Measurements from ENCODE around the gene CAMK2B. TPM values are rescaled to one million over a fixed set of nuclear protein-coding genes. Genes with fewer than 3 reads are reported as not detected.

CAMK2B gene
- total RNA-seq, 1 experiment from 2014 or later, result 0.13 TPM

DNA sequence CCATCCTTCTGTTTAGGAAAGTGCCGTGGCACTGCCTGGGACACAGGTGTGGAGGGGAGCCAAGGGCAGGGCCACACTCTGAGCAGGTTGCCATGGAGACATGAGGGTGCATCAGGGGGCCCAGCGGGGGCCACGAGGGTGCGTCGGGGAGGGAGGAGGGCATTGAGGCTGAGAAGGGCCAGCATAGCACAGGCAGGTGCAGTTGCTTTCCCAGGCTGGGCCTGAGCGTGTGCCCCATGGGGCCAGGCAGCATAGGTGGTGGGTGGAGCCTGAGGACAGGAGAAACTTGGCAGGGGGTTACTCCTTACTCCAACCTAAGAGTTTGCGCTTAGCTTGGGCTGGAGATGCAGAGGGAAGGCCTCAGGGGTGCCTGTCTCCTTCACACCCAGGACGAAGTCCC is 109.4 kb downstream of the CAMK2B start:
- POLR2A ChIA-PET (ENCODE audit: low non-redundant PET), result no interaction called here
- Histone ChIP-seq H3K4me3 (ENCODE audit: low read depth, low read length, poor library complexity, severe bottlenecking) (no peak overlapping the region), H3K36me3 (ENCODE audit: insufficient read depth, low read length, poor library complexity, severe bottlenecking) (peaks cover 3% of the 10 kb centered on the region), H3K27ac (ENCODE audit: low read depth, low read length, poor library complexity, severe bottlenecking) (no peak overlapping the region), H3K4me1 (ENCODE audit: insufficient read depth, low read length, poor library complexity, severe bottlenecking) (peaks cover 7% of the 10 kb centered on the region), H3K27me3 (replicated peaks; ENCODE audit: insufficient read depth, low read depth, low read length, poor library complexity) (no peaks in the 10 kb centered on the region), H3K9me3 (ENCODE audit: low read depth, low read length, poor library complexity, severe bottlenecking) (no peaks in the 10 kb centered on the region)
- intact Hi-C loops (cut with micrococcal nuclease; ENCODE audit: unreplicated experiment), result no loop called here
- CTCF ChIA-PET, result no interaction called here
- TF ChIP-seq, protein P1, sequence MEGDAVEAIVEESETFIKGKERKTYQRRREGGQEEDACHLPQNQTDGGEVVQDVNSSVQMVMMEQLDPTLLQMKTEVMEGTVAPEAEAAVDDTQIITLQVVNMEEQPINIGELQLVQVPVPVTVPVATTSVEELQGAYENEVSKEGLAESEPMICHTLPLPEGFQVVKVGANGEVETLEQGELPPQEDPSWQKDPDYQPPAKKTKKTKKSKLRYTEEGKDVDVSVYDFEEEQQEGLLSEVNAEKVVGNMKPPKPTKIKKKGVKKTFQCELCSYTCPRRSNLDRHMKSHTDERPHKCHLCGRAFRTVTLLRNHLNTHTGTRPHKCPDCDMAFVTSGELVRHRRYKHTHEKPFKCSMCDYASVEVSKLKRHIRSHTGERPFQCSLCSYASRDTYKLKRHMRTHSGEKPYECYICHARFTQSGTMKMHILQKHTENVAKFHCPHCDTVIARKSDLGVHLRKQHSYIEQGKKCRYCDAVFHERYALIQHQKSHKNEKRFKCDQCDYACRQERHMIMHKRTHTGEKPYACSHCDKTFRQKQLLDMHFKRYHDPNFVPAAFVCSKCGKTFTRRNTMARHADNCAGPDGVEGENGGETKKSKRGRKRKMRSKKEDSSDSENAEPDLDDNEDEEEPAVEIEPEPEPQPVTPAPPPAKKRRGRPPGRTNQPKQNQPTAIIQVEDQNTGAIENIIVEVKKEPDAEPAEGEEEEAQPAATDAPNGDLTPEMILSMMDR (conservative IDR thresholded peaks at IDR 0.05; ENCODE audit: low read depth, low read length), result no peak
- no peak for TF ChIP-seq EZH2 (IDR thresholded peaks at IDR 0.05; ENCODE audit: borderline replicate concordance, low read depth, low read length, poor library complexity, severe bottlenecking)
- no peak for DNase-seq (ENCODE audit: low spot score)
- BruUV-seq (replicated peaks), result no TSS peak

DNA sequence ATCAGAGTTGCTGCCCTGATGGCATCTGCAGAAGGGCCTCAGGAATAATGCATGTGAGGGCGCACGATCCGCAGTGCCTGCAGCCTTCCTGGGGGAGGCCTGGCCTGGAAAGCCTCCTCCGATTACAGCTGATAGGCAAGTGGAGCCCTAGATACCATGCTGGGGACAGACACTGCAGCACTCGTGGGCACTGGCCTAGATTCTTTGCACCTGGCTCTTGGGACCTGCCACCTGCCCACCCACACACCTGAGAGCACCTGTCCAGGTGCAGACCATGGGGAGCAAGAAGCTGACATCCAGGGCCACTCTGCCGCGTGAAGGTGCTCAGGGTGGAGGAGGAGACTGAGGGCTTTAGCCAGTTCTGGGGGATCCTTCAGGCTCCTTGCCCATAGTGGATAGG is 109.9 kb downstream of the CAMK2B start:
- Histone ChIP-seq H3K4me1 (ENCODE audit: insufficient read depth, low read length, poor library complexity, severe bottlenecking) (peaks cover 7% of the 10 kb centered on the region), H3K27me3 (replicated peaks; ENCODE audit: insufficient read depth, low read depth, low read length, poor library complexity) (no peaks in the 10 kb centered on the region), H3K4me3 (ENCODE audit: low read depth, low read length, poor library complexity, severe bottlenecking) (no peak overlapping the region), H3K9me3 (ENCODE audit: low read depth, low read length, poor library complexity, severe bottlenecking) (no peaks in the 10 kb centered on the region), H3K27ac (ENCODE audit: low read depth, low read length, poor library complexity, severe bottlenecking) (no peak overlapping the region), H3K36me3 (ENCODE audit: insufficient read depth, low read length, poor library complexity, severe bottlenecking) (peaks cover 6% of the 10 kb centered on the region)
- BruUV-seq (replicated peaks), result no TSS peak
- ChIA-PET POLR2A (ENCODE audit: low non-redundant PET) (no interaction called here), CTCF (no interaction called here)
- no peak for TF ChIP-seq EZH2 (IDR thresholded peaks at IDR 0.05; ENCODE audit: borderline replicate concordance, low read depth, low read length, poor library complexity, severe bottlenecking)
- TF ChIP-seq, protein P1 (conservative IDR thresholded peaks at IDR 0.05; ENCODE audit: low read depth, low read length), result no peak
- intact Hi-C loops (cut with micrococcal nuclease; ENCODE audit: unreplicated experiment), result no loop called here
- no peak for DNase-seq (ENCODE audit: low spot score)

DNA sequence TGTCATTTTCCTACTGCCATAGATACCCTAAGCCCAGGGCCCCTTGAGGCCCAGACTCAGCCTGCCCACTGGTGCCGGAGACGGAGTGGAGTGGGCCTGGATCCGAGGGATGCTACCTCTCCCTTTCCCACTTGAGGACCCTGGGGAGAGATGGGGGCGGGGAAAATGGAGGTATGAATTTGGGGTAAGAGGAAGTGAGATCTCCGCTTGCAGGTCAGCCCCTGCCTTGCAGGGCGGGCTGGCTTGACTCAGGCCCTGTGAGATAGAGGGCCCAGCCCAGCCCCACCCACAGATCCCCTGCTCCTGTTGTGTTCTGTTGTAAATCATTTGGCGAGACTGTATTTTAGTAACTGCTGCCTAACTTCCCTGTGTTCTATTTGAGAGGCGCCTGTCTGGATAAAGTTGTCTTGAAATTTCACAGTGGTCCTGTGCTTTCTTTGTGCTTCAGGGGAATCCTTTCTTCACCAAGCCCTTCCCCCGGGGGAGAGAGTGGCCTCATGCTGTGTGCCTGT is 111.5 kb downstream of the CAMK2B start:
- ChIA-PET CTCF (no interaction called here), POLR2A (ENCODE audit: low non-redundant PET) (no interaction called here)
- Histone ChIP-seq H3K27ac (ENCODE audit: low read depth, low read length, poor library complexity, severe bottlenecking) (peak overlapping the region; percentile 25), H3K4me3 (ENCODE audit: low read depth, low read length, poor library complexity, severe bottlenecking) (no peak overlapping the region), H3K9me3 (ENCODE audit: low read depth, low read length, poor library complexity, severe bottlenecking) (no peaks in the 10 kb centered on the region), H3K4me1 (ENCODE audit: insufficient read depth, low read length, poor library complexity, severe bottlenecking) (peaks cover 7% of the 10 kb centered on the region), H3K27me3 (replicated peaks; ENCODE audit: insufficient read depth, low read depth, low read length, poor library complexity) (no peaks in the 10 kb centered on the region), H3K36me3 (ENCODE audit: insufficient read depth, low read length, poor library complexity, severe bottlenecking) (peaks cover 20% of the 10 kb centered on the region)
- TF ChIP-seq, protein P1 (conservative IDR thresholded peaks at IDR 0.05; ENCODE audit: low read depth, low read length), result no peak
- no peak for TF ChIP-seq EZH2 (IDR thresholded peaks at IDR 0.05; ENCODE audit: borderline replicate concordance, low read depth, low read length, poor library complexity, severe bottlenecking)
- no TSS peak for BruUV-seq (replicated peaks)
- intact Hi-C loops (cut with micrococcal nuclease; ENCODE audit: unreplicated experiment), result no loop called here
- DNase-seq (ENCODE audit: low spot score), result no peak
